Activated naive CD8-positive, alpha-beta T cell treated with anti-CD3 and anti-CD28 coated beads, Interleukin-2, amount 10 ng/mL, durations not matched to agents 7 days and 5 days (primary cell): Measurements from ENCODE around the gene SALL1. TPM values are rescaled to one million over a fixed set of nuclear protein-coding genes. Genes with fewer than 3 reads are reported as not detected.

Experiments
- ATAC-seq: fragments of 150-1000 bp; cut with Tn5 transposase; one replicate; pipeline ENCODE4 v1.10.0; 2021; ENCODE audit warnings: low read depth, moderate library complexity
- POLR2A ChIA-PET: fragments of 350-600 bp; sonication (Branson Sonifier 250); formaldehyde crosslinking; loops from one replicate; lab custom pipeline; 2021; ENCODE audit warnings: antibody characterized with exemption; lab: Charles Lee
- DNase-seq: peaks from one replicate; pipeline ENCODE4 v3.0.0; 2021
- H3K27ac Mint-ChIP-seq: one replicate; pipeline ENCODE4 v1.8.0; 2022; ENCODE audit warnings: mild to moderate bottlenecking, mixed read lengths
- H3K27me3 Mint-ChIP-seq: one replicate; pipeline ENCODE4 v1.8.0; 2022; ENCODE audit warnings: mild to moderate bottlenecking, moderate library complexity, mixed read lengths
- H3K36me3 Mint-ChIP-seq: one replicate; pipeline ENCODE4 v1.8.0; 2021; ENCODE audit warnings: mild to moderate bottlenecking, mixed read lengths
- H3K4me1 Mint-ChIP-seq: one replicate; pipeline ENCODE4 v1.8.0; 2021; ENCODE audit warnings: mixed read lengths
- H3K4me3 Mint-ChIP-seq: one replicate; pipeline ENCODE4 v1.8.0; 2022; ENCODE audit warnings: mild to moderate bottlenecking, moderate library complexity, mixed read lengths
- H3K9me3 Mint-ChIP-seq: one replicate; pipeline ENCODE4 v1.8.0; 2021; ENCODE audit warnings: mixed read lengths
- total RNA-seq, 2 experiments: library from RNA; stranded (reverse); gene quantifications; one replicate each; pipeline ENCODE4 v1.2.3, GENCODE V29; 2021

SALL1 gene
- total RNA-seq, 2 experiments from 2014 or later = not detected

DNA sequence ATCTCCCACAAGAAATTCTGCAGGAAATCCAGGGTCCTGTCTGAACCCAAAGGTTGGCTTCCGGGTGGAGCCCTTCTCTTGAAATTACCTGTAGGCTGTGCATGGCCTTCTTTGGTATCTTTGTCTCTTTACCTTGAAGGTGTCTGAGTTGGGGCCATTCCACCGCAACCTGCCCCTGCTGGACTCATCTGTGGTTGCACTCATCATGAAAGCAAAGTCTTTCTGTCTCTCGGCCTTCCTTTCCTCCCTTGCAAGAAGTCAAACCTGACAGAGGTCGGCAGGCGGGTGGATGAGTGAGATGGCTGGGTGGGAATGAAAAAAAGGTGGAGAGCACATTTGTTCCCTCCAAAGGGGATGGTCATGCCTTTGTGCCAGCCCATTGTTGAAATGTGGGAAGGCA is 25.1 kb downstream of the SALL1 start:
- Mint-ChIP-seq H3K4me3 (no peak overlapping the region), H3K4me1 (no peaks in the 10 kb centered on the region), H3K36me3 (no peaks in the 10 kb centered on the region), H3K27me3 (peaks cover 2% of the 10 kb centered on the region), H3K9me3 (no peaks in the 10 kb centered on the region), H3K27ac (no peak overlapping the region)
- no peak for DNase-seq
- no peak for ATAC-seq
- POLR2A ChIA-PET = no interaction called here

DNA sequence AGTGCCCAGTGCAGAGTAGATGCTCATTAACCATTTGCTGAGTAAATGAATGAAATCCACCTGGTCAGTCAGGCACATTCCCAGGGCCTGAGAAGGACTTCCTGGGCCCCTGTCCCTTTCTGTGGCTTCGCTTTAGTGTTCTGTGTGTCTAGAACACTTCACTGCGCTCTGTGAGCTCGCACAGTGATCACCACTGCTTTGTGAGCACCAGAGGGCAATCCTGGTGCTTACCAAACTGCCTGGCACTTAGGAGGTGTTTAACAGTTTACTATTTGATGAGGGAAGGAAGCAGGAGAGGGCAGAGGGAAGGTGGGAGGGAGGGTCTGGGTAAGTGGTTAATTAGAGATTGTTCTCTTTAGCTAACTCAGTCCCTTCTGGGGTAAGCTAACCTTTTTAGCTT is 26.2 kb downstream of the SALL1 start:
- H3K9me3 Mint-ChIP-seq = no peaks in the 10 kb centered on the region
- DNase-seq (no peak), ATAC-seq (no peak)
- no peak overlapping the region for H3K4me3 Mint-ChIP-seq
- H3K36me3 Mint-ChIP-seq = no peaks in the 10 kb centered on the region
- H3K27ac Mint-ChIP-seq = no peak overlapping the region
- H3K4me1 Mint-ChIP-seq = no peaks in the 10 kb centered on the region
- H3K27me3 Mint-ChIP-seq = peaks cover 2% of the 10 kb centered on the region
- POLR2A ChIA-PET = no interaction called here

DNA sequence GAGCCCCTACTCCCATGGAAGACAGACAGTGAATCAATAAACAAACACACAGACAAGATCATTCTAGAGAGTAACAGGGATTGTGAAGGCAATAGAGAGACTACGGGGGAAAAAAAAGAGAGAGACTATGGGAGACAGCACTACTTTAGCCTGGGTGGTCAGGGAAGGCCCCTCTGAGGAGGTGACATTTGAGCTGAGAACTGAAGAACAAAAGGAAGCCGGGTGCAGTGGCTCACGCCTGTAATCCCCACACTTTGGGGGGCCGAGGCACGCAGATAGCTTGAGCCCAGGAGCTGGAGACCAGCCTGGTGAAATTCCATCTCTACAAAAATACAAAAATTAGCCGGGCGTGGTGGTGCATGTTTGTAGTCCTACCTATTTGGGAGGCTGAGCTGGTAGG is 29.2 kb downstream of the SALL1 start:
- Mint-ChIP-seq H3K36me3 (no peaks in the 10 kb centered on the region), H3K27ac (no peak overlapping the region), H3K27me3 (no peaks in the 10 kb centered on the region), H3K9me3 (no peaks in the 10 kb centered on the region), H3K4me3 (no peak overlapping the region), H3K4me1 (no peaks in the 10 kb centered on the region)
- ATAC-seq (no peak), DNase-seq (no peak)
- POLR2A ChIA-PET = no interaction called here

DNA sequence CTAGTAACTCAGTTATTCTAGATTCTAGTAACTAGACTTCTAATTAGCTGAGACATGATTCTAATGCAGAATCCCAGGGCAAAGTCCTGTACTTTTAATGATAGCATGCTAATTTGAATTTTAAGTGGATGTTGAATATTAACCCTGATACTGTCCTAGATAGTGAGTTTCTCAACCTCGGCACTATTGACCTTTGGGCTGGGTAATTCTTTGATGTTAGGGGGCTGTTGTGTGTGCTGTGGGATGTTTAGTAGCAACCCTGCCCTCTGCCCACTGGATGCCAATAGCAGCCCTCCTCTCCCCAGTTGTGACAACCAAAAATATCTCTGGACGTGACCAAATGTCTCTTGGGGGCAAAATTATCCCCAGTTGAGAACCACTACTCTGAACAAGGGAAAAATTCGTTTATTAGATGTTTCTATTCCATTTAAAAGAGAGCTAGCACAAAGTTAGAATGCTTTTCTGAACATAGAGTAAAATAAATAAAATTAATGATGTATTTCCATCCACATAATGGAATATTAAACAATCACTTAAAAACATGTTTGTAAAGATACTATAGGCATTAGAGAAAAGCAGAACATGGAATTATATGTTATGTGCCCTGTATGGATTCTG is 30.2 kb downstream of the SALL1 start:
- H3K36me3 Mint-ChIP-seq = no peaks in the 10 kb centered on the region
- peaks cover 4% of the 10 kb centered on the region for H3K27me3 Mint-ChIP-seq
- no peak overlapping the region for H3K4me3 Mint-ChIP-seq
- no peaks in the 10 kb centered on the region for H3K4me1 Mint-ChIP-seq
- no peak overlapping the region for H3K27ac Mint-ChIP-seq
- no peak for ATAC-seq
- POLR2A ChIA-PET = no interaction called here
- no peak for DNase-seq
- H3K9me3 Mint-ChIP-seq = no peaks in the 10 kb centered on the region

DNA sequence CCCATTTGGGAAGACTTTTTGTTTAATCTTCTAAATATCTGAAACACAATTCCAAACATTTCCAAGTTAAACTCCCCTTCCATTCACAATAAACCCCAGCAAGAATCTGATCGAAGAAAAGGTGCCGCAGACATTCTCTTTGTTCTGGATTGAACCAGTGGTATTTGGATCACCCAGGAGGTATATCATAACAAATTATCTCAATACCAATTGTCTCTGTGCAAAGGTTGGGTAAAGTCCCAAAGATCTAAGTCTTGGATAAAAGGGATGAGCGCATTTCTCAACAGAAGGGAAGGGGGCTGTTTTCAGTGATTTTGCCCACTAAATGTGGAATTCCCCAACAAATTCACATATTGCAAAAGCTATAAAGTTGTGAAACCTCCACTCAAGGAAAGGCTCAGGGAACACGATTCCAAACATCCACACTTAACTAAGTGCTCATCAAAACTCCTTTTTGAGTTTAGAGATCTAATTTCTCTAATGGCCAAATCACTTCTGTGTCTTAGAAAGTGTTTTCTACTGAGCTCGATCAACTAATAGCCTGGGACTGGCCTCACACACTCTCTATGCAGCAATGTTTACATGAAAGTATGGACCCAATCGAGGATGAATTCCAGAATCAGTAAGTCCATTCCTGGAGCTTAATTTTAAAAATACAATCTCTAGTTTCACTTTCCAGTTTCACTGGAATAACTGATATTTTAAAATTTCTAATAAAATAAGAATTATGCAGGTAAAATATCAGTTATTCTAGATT is 30.9 kb downstream of the SALL1 start:
- Mint-ChIP-seq H3K4me1 (no peaks in the 10 kb centered on the region), H3K9me3 (no peaks in the 10 kb centered on the region), H3K27me3 (peaks cover 10% of the 10 kb centered on the region), H3K27ac (no peak overlapping the region), H3K4me3 (no peak overlapping the region), H3K36me3 (no peaks in the 10 kb centered on the region)
- no peak for DNase-seq
- no peak for ATAC-seq
- POLR2A ChIA-PET = no interaction called here

DNA sequence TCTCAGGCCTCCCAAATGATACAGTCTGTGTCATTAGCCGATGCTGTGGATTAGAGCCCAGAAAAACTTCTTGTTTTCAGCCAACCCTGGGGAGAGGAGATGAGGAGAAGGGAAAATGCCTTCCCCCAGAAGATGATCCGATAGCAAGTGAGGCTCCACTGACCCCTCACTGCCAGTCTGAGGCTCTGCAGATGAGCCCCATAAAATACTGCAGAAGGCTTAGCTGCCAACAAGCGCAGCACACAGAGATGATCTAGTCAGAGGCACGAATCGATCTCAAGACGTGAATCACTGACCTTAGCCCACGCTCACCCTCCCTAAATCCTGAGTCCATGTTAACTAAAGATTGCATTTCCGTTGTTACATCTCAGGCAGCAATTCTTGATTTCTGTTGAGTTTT is 31.5 kb downstream of the SALL1 start:
- Mint-ChIP-seq H3K4me1 (no peaks in the 10 kb centered on the region), H3K36me3 (no peaks in the 10 kb centered on the region), H3K9me3 (no peaks in the 10 kb centered on the region), H3K27me3 (peaks cover 16% of the 10 kb centered on the region), H3K27ac (no peak overlapping the region), H3K4me3 (no peak overlapping the region)
- no peak for ATAC-seq
- no peak for DNase-seq
- POLR2A ChIA-PET = no interaction called here

DNA sequence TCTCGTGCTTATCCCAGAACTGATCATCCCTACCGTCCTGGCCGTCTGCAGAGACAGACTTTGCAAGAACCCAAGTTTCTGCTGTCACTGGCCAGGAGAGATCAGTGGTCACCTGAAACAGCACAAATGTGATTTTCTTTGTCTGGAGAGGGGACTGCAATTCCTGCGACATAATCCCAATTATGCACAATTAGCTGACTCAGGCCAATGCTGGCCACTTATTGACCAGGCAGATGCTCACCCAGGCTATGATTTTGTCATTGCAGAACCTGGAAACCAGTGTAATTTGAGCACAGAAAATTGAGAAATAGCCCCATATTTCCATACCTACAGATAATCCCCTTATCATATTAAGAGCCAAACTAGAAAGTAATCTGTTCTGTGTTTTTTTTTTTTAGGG is 34.7 kb downstream of the SALL1 start:
- POLR2A ChIA-PET = no interaction called here
- no peak for ATAC-seq

DNA sequence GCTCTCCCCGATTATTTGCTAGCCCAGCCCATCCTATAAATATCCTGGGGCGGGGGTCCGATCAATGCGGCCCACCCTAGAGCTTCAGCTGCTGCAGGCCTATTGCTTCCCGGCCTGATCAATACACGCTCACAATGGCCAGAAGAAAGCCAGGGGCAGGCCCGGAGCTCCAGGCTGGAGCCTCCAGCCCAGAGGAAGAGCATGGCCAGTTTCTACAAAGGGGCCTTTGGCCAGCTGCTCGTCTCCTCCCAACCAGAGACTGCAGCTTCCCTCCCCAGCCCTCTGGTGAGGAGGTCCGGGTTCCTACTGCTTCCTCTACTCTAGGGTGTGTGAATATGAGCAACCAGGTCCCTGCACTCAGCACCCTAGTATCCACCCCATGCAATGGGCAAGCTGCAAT is 36.7 kb downstream of the SALL1 start:
- no peak overlapping the region for H3K4me3 Mint-ChIP-seq
- H3K36me3 Mint-ChIP-seq = no peaks in the 10 kb centered on the region
- POLR2A ChIA-PET = no interaction called here
- peaks cover 46% of the 10 kb centered on the region for H3K27me3 Mint-ChIP-seq
- DNase-seq (no peak), ATAC-seq (no peak)
- no peak overlapping the region for H3K27ac Mint-ChIP-seq
- peaks cover 3% of the 10 kb centered on the region for H3K4me1 Mint-ChIP-seq
- no peaks in the 10 kb centered on the region for H3K9me3 Mint-ChIP-seq

More for the DNA sequence above, 34.7 kb downstream of the SALL1 start:
- no peaks in the 10 kb centered on the region for H3K9me3 Mint-ChIP-seq
- no peak overlapping the region for H3K4me3 Mint-ChIP-seq
- peaks cover 3% of the 10 kb centered on the region for H3K4me1 Mint-ChIP-seq
- H3K36me3 Mint-ChIP-seq = no peaks in the 10 kb centered on the region
- H3K27me3 Mint-ChIP-seq = peaks cover 43% of the 10 kb centered on the region
- DNase-seq = no peak
- no peak overlapping the region for H3K27ac Mint-ChIP-seq

DNA sequence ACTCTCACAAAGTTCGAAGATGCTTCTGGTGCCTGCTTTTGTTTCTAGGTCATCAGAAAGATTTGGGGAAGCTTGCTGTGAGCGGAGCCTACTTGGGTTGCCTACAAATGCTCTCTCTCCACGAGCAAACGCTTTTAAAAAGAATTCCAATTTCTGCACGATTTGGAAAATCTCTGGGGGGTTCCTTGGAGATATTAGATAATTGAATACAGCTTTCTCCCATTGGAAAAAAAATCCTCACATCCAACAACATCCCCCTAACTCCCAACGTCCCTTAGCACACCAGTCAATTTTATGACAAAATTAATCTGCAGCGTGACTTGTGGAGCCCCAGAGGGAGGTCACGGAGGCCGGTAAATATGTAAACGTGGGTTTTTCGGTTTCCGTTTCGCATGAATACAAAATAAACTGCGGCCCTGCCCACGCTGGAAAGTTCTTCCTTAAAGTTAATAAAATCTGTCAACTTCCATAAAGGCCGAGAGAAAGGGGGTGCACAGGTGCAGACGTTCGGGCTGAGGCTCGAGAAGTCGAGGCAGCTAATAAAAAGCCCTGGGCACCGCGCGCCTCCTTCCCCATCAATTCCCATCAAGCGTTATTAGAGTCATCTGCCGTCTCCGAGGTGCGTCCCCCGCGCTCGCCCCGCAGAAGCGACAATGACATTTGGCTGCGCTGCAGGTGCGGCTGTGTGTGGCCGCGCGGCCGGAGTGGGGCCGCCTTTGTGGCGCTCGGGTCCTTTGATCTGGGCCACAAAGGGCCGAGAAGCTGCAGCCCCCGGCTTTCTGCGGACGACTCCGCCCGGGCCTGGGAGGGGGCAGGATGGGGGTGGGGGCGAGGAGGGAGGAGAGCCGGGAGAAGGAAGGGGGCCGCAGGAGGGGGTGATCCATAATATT is 37.6 kb downstream of the SALL1 start:
- Mint-ChIP-seq H3K27me3 (peaks cover 46% of the 10 kb centered on the region), H3K4me3 (no peak overlapping the region), H3K27ac (no peak overlapping the region), H3K36me3 (no peaks in the 10 kb centered on the region), H3K4me1 (peaks cover 3% of the 10 kb centered on the region), H3K9me3 (peaks cover 1% of the 10 kb centered on the region)
- ATAC-seq (no peak), DNase-seq (no peak)
- POLR2A ChIA-PET = no interaction called here

DNA sequence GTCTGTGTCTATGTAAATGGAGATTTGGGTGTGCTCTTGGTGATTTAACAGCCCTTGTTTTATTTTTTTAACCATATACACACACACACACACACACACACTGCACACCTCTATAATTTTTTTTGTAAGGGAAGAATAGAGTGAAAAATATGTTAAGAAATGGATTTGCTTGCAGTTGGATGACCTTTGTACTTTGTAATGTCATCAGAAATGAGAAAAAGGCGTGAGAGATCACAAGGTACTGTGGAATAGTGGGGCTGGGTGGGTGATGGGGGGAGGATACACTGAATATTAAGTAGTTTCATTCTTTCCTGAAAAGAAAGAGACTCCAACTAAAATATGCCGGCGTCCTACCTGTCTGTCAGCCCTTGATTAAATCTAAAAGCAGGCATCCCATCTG is 38.7 kb downstream of the SALL1 start:
- POLR2A ChIA-PET = no interaction called here
- Mint-ChIP-seq H3K27ac (no peak overlapping the region), H3K9me3 (peaks cover 1% of the 10 kb centered on the region), H3K36me3 (no peaks in the 10 kb centered on the region), H3K4me1 (peaks cover 3% of the 10 kb centered on the region), H3K4me3 (no peak overlapping the region), H3K27me3 (peaks cover 46% of the 10 kb centered on the region)
- no peak for DNase-seq
- ATAC-seq = no peak

DNA sequence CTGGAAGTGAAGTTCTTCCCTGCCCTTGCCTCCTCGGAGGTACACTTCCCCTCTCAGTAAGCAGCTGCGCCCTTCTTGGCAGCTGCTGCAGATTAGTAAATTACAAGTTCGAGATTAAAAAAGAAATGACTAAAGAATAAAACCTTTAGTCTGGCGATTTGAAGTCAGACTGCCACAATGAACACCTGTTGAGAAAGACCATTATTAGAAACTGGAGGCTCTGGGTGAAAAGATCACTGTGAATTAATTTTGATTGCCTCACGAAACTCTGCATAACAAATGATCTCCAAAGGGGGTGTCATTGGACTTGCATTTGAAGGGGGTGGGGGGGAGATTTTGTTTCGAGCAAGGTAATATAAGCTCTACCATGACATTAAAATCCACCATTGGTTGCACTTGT is 39.3 kb downstream of the SALL1 start:
- Mint-ChIP-seq H3K9me3 (peaks cover 1% of the 10 kb centered on the region), H3K4me3 (no peak overlapping the region), H3K36me3 (no peaks in the 10 kb centered on the region), H3K27ac (no peak overlapping the region), H3K27me3 (peaks cover 46% of the 10 kb centered on the region), H3K4me1 (peaks cover 3% of the 10 kb centered on the region)
- DNase-seq (no peak), ATAC-seq (no peak)
- POLR2A ChIA-PET = no interaction called here

DNA sequence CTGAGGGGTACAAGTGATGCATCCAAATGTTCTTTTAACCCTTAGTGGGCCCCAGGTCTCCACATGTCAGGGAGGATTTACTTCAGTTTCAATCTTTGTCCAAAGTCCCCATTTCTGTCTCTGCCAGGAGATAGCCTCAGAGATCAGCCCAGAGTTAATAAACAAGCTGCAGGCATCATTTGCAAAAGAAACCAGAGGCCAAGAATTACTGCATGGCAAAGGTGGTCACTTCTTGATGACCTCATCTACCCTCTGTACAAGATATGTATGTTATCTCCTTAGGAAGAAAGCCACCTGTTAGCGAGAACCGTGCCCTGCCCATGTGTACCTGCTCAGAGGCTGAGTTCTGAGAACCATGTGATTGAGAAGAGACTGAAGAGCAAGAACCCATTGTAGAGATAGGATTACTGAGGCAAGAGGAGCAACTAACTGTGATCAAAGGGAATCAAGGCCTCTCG is 40.3 kb downstream of the SALL1 start:
- Mint-ChIP-seq H3K4me1 (peaks cover 3% of the 10 kb centered on the region), H3K27me3 (peaks cover 42% of the 10 kb centered on the region), H3K9me3 (peaks cover 1% of the 10 kb centered on the region), H3K27ac (no peak overlapping the region), H3K4me3 (no peak overlapping the region), H3K36me3 (no peaks in the 10 kb centered on the region)
- ATAC-seq (no peak), DNase-seq (no peak)
- POLR2A ChIA-PET = no interaction called here

DNA sequence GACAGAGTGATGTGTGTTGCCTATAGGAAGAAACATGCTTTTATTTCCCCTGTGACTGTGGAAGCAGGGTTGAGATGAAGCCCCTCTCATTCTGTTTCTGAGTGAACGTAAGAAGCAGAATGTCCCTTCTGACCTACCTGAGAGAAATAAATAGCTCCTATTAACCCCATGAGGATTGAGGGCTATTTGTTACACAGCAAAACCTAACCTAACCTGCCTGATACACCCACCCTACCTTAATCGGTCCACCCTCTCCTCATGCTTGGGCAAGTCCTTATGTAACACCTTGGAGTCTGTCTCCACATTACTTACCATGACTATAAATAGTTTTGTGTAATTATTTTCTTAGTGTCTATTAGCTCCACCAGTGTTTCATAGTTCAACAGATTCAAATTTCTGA is 41.9 kb downstream of the SALL1 start:
- peaks cover 1% of the 10 kb centered on the region for H3K9me3 Mint-ChIP-seq
- H3K4me1 Mint-ChIP-seq = peaks cover 3% of the 10 kb centered on the region
- no peaks in the 10 kb centered on the region for H3K36me3 Mint-ChIP-seq
- ATAC-seq (no peak), DNase-seq (no peak)
- H3K27me3 Mint-ChIP-seq = peaks cover 27% of the 10 kb centered on the region
- POLR2A ChIA-PET = no interaction called here
- H3K4me3 Mint-ChIP-seq = no peak overlapping the region
- H3K27ac Mint-ChIP-seq = no peak overlapping the region
